HG03280 (cell line): Measurements from ENCODE around the gene TULP3.
"Not testable (repeated sequence)": the region's sequence is repeated elsewhere in the genome, so short reads cannot be mapped to it uniquely, and the experiment has no call there.

Source experiments
- ATAC-seq: cut with Tn5 transposase; IDR thresholded peaks from one replicate; pipeline ENCODE4 v1.9.1; 2021; ENCODE audit warnings: mild to moderate bottlenecking, moderate library complexity; ENCODE audit not compliant: unreplicated experiment

The TULP3 gene

GRCh38 chr12:2890388-2891239 lies at the start of gene TULP3:
Gene TULP3 (plus strand): TSS chr12:2890891. CDS start chr12:2890948, 57 bp downstream.
- peak; percentile 97 for ATAC-seq

- ATAC-seq, result no peak
Measured at GRCh38 chr12:2841056-2841650, 49.5 kb upstream of the TULP3 start.

GRCh38 chr12:2842948-2843347 lies 47.7 kb upstream of the TULP3 start:
- ATAC-seq, result no peak

- no peak for ATAC-seq
Measured at GRCh38 chr12:2844786-2845185, 45.9 kb upstream of the TULP3 start.

GRCh38 chr12:2845280-2845679 lies 45.4 kb upstream of the TULP3 start:
- no peak for ATAC-seq

- no peak for ATAC-seq
Measured at GRCh38 chr12:2851931-2852330, 38.8 kb upstream of the TULP3 start.

- no peak for ATAC-seq
Measured at GRCh38 chr12:2853626-2854025, 37.1 kb upstream of the TULP3 start.

GRCh38 chr12:2854669-2855453 lies 35.8 kb upstream of the TULP3 start:
- ATAC-seq, result no peak

- no peak for ATAC-seq
Measured at GRCh38 chr12:2855546-2855945, 35.1 kb upstream of the TULP3 start.

GRCh38 chr12:2856051-2856450 lies 34.6 kb upstream of the TULP3 start:
- no peak for ATAC-seq

- no peak for ATAC-seq
Measured at GRCh38 chr12:2857021-2857431, 33.7 kb upstream of the TULP3 start, which contains the start of gene TEX52. Gene TEX52 (minus strand): TSS chr12:2857039. CDS start chr12:2857026, 13 bp downstream.

- no peak for ATAC-seq
Measured at GRCh38 chr12:2857576-2857975, 33.1 kb upstream of the TULP3 start.

- no peak for ATAC-seq
Measured at GRCh38 chr12:2858334-2858733, 32.4 kb upstream of the TULP3 start.

GRCh38 chr12:2858944-2859421 lies 31.7 kb upstream of the TULP3 start:
- no peak for ATAC-seq

GRCh38 chr12:2860170-2860569 lies 30.5 kb upstream of the TULP3 start:
- no peak for ATAC-seq

GRCh38 chr12:2862876-2863275 lies 27.8 kb upstream of the TULP3 start:
- no peak for ATAC-seq

- not testable (repeated sequence) for ATAC-seq
Measured at GRCh38 chr12:2863402-2863801, 27.3 kb upstream of the TULP3 start.

- ATAC-seq, result no peak
Measured at GRCh38 chr12:2864198-2864597, 26.5 kb upstream of the TULP3 start.

- ATAC-seq, result not testable (repeated sequence)
Measured at GRCh38 chr12:2868986-2869632, 21.6 kb upstream of the TULP3 start.

GRCh38 chr12:2876431-2877046 lies 14.2 kb upstream of the TULP3 start:
- ATAC-seq, result peak; percentile 15
